Colonic mucosa (tissue), 4 donors: ENCODE data around the gene S1PR5. TPM values are rescaled to one million over a fixed set of nuclear protein-coding genes. Genes with fewer than 3 reads are reported as not detected.
"Not testable (repeated sequence)": the region's sequence is repeated elsewhere in the genome, so short reads cannot be mapped to it uniquely, and the experiment has no call there.

ENCODE experiments used
- DNase-seq: peaks from one replicate; pipeline ENCODE4 v3.0.0-alpha.2; 2020
- H3K27ac ChIP-seq: fragments of 200-600 bp; one replicate; pipeline ENCODE4 v1.8.0; 2021
- H3K27me3 ChIP-seq: fragments of 200-600 bp; one replicate; pipeline ENCODE4 v1.8.0; 2021
- H3K36me3 ChIP-seq: fragments of 200-600 bp; one replicate; pipeline ENCODE4 v1.8.0; 2021
- H3K4me1 ChIP-seq: fragments of 200-600 bp; one replicate; pipeline ENCODE4 v1.8.0; 2021; ENCODE audit warnings: mild to moderate bottlenecking
- H3K4me3 ChIP-seq: fragments of 200-600 bp; one replicate; pipeline ENCODE4 v1.8.0; 2021
- H3K9ac ChIP-seq, 2 donors: one replicate each; pipeline ENCODE4 v1.7.0; 2013; ENCODE audit warnings: control low read depth in 2 of 2, low read depth in 2 of 2, low read length in 2 of 2
- H3K9me3 ChIP-seq: fragments of 200-600 bp; one replicate; pipeline ENCODE4 v1.8.0; 2021
- intact Hi-C: fragments of 100-400 bp; cut with DNase I; formaldehyde crosslinking; loops from one replicate; pipeline ENCODE4 v1.14.1; 2022
- total RNA-seq, 2 donors: library from RNA; stranded (reverse); fragmentation: NEBNext Ultra II Directional in 1 of 2; extraction: Animal tissue kit (Norgen Biotek cat#: 25700) in 1 of 2; gene quantifications; one replicate each; pipeline ENCODE4 v1.2.1, GENCODE V29; 2021
- TF ChIP-seq, protein P1 (sequence below): fragments of 200-600 bp; IDR thresholded peaks from one replicate; pipeline ENCODE4 v1.8.0; 2022; ENCODE audit warnings: antibody characterized with exemption, mild to moderate bottlenecking
- donor health status: healthy.
- donor health status: DM: no; HTN: no; CAD: no.
- donor health status: DM: no; HTN: no; CAD: no.

S1PR5 gene
- total RNA-seq, 2 donors from 2014 or later = not detected

DNA sequence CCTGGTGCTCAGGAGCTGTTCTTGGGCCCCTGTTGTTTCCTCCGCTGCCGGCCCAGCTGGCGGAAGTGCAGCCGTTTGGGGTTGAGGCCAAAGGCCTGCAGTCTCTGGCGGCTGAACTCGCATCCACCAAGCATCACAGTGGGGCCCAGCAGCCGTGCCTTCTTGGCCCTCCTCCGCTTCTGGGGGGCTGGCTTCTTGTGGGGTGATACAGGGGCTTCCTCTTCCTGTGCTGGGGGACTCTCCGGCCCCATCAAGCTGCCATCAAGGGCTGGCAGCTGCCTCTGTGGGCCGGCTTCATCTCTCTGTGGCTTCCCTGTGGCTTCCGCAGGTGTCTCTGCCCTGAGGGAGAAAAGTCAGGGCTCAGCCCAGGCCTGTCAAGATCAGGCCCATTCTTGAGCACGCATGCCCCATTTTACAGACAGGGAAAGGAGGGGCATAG lies 36.7 kb upstream of the S1PR5 start:
- H3K27me3 ChIP-seq = no peaks in the 10 kb centered on the region
- H3K4me3 ChIP-seq = no peak overlapping the region
- peaks cover 7% of the 10 kb centered on the region for H3K36me3 ChIP-seq
- no peaks in the 10 kb centered on the region for H3K9me3 ChIP-seq
- TF ChIP-seq, protein P1, sequence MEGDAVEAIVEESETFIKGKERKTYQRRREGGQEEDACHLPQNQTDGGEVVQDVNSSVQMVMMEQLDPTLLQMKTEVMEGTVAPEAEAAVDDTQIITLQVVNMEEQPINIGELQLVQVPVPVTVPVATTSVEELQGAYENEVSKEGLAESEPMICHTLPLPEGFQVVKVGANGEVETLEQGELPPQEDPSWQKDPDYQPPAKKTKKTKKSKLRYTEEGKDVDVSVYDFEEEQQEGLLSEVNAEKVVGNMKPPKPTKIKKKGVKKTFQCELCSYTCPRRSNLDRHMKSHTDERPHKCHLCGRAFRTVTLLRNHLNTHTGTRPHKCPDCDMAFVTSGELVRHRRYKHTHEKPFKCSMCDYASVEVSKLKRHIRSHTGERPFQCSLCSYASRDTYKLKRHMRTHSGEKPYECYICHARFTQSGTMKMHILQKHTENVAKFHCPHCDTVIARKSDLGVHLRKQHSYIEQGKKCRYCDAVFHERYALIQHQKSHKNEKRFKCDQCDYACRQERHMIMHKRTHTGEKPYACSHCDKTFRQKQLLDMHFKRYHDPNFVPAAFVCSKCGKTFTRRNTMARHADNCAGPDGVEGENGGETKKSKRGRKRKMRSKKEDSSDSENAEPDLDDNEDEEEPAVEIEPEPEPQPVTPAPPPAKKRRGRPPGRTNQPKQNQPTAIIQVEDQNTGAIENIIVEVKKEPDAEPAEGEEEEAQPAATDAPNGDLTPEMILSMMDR = no peak
- intact Hi-C loops = no loop called here
- DNase-seq = peak; percentile 33
- H3K27ac ChIP-seq = peak overlapping the region; percentile 32
- peaks cover 5% of the 10 kb centered on the region for H3K4me1 ChIP-seq
- no peak overlapping the region for H3K9ac ChIP-seq

DNA sequence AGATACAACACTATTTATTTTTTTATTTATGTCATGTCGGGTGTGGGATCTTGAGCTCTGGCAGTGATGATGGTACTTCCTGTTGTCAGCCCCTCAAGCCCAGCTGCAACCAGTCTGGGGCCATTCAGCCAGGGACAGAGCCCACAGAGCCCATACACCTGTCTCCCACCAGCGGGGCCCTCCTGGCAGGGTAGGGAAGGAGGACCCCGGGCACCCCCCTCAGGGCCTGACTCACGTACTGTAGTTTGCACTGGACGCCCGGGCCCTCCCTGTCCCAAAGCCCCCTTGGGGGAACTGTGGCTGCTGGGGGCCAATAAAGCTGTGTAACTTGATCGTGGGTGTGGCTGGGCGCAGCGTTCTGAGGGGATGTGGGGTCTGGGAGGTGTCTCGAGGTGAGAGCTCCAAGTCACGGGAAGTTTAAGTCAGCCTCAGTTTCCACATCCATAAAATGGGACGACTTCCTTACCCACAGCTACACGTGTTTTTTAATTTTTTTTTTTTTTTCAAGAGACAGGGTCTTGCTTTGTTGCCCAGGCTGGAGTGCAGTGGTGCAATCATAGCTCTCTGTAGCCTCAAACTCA lies 35.9 kb upstream of the S1PR5 start:
- H3K9me3 ChIP-seq = no peaks in the 10 kb centered on the region
- H3K4me3 ChIP-seq = no peak overlapping the region
- H3K36me3 ChIP-seq = peaks cover 7% of the 10 kb centered on the region
- TF ChIP-seq, protein P1 = no peak
- H3K9ac ChIP-seq = no peak overlapping the region
- no peak for DNase-seq
- peaks cover 5% of the 10 kb centered on the region for H3K4me1 ChIP-seq
- H3K27ac ChIP-seq = peak overlapping the region; percentile 17
- intact Hi-C loops = no loop called here
- H3K27me3 ChIP-seq = no peaks in the 10 kb centered on the region

DNA sequence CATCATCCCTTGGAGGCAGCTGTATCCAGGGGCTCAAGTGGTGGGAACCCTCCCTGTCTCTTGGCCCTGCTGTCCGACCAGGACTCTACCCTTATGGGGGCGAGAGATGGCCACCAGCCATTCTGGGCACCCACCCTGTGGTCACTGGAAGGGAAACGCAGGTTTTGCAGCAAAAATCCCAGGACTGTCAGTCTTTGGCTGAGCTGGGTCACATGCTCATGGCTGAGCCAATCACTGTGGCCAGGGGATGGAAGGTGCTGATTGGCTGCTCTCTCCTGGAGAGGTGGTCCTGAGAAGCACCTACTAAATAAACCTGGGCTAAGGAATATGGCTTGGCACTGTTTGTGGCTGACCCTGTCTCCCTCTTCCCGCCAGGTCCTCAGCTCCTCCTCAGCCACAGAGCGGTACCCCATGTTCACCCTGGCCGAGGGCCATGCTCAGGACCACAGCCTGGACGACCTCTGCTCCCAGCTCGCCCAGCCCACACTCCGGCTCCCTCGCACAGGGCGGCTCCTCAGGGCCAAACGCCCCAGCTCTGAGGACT lies 35.3 kb upstream of the S1PR5 start:
- Histone ChIP-seq H3K4me3 (no peak overlapping the region), H3K9ac (no peak overlapping the region), H3K4me1 (peaks cover 5% of the 10 kb centered on the region), H3K27me3 (no peaks in the 10 kb centered on the region), H3K9me3 (no peaks in the 10 kb centered on the region), H3K36me3 (peaks cover 7% of the 10 kb centered on the region), H3K27ac (peak overlapping the region; percentile 17)
- intact Hi-C loops = no loop called here
- TF ChIP-seq, protein P1 = no peak
- peak; percentile 30 for DNase-seq

DNA sequence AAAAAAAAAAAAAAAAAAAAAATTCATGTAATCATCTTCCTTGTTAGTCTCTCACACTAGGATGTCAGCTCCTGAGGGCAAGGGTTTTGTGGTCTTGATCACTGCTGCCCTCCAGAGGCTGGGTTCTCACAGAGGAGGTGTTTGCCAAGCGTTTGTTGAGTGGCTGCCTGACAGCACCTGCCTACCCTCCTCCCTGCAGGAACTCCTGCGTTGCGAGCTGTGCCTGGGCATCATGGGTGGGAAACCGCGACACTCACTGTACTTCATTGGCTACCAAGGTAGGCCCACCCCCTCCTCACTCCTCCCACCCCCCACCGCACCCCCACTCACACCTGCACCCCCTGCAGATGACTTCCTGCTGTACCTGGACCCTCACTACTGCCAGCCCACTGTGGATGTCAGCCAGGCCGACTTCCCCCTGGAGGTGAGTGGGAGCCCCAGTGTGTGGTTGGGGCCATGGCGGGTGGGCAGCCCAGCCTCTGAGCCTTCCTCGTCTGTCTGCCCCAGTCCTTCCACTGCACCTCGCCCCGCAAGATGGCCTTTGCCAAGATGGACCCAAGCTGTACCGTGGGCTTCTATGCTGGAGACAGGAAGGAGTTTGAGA lies 34.6 kb upstream of the S1PR5 start:
- intact Hi-C loops = no loop called here
- Histone ChIP-seq H3K4me1 (peaks cover 5% of the 10 kb centered on the region), H3K36me3 (peaks cover 9% of the 10 kb centered on the region), H3K4me3 (no peak overlapping the region), H3K27me3 (no peaks in the 10 kb centered on the region), H3K9ac (no peak overlapping the region), H3K27ac (no peak overlapping the region), H3K9me3 (no peaks in the 10 kb centered on the region)
- peak; percentile 46 for DNase-seq
- TF ChIP-seq, protein P1 = no peak

DNA sequence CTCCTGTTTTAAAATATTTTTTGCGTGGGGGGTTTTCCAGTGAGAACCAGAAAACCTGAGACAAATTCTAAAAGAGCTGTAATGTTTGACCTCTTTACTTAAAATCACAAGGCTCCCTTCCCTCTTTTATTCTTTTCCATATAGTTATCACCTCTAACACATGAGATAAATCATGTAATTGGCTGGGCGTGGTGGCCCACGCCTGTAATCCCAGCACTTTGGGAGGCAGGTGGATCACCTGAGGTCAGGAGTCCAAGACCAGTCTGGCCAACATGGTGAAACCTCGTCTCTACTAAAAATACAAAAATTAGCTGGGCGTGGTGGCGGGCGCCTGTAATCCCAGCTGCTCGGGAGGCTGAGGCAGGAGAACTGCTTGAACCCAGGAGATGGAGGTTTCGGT lies 33.8 kb upstream of the S1PR5 start:
- peaks cover 14% of the 10 kb centered on the region for H3K36me3 ChIP-seq
- H3K9ac ChIP-seq, H3K27ac ChIP-seq, H3K9me3 ChIP-seq, intact Hi-C loops, H3K4me1 ChIP-seq, H3K4me3 ChIP-seq, H3K27me3 ChIP-seq: not testable (repeated sequence)
- DNase-seq = peak; percentile 65

DNA sequence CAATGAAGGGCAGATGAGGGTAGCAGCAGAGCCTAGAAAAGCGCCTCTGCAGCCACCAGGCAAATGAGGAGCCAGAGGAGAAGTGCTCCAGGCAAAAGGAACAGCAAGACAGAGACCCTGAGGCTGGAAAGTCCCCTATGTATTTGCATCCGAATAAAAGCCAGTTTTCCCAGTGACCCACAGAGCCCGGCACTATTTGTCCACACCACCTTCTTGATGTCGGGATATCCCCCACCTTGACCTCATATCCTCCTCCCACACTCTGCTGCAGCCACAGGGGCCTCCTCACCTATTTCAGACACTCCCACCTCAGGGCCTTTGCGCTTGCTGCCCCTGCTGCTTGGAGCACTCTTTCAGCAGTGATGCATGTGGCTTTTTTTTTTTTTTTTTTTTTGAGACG lies 33.1 kb upstream of the S1PR5 start:
- DNase-seq = no peak
- intact Hi-C loops = no loop called here
- peaks cover 14% of the 10 kb centered on the region for H3K36me3 ChIP-seq
- no peaks in the 10 kb centered on the region for H3K9me3 ChIP-seq
- H3K27ac ChIP-seq = no peak overlapping the region
- TF ChIP-seq, protein P1 = no peak
- peaks cover 5% of the 10 kb centered on the region for H3K4me1 ChIP-seq
- peak overlapping the region in 1 of 2 donors; percentile 12 for H3K9ac ChIP-seq
- H3K27me3 ChIP-seq = no peaks in the 10 kb centered on the region
- H3K4me3 ChIP-seq = no peak overlapping the region
